Right ventricle myocardium inferior (tissue), 1 donor: Measurements from ENCODE around the gene PPM1J. TPM values are rescaled to one million over a fixed set of nuclear protein-coding genes. Genes with fewer than 3 reads are reported as not detected.
A peak's percentile ranks its signal among the peaks of the same experiment; 100 is the strongest.
"Not testable (repeated sequence)": the region's sequence is repeated elsewhere in the genome, so short reads cannot be mapped to it uniquely, and the experiment has no call there.

Source experiments
- ATAC-seq: fragments of 200-7000 bp; cut with Tn5 transposase; one replicate; pipeline ENCODE4 v1.9.1; 2020; ENCODE audit warnings: mild to moderate bottlenecking, moderate library complexity
- DNase-seq: peaks from one replicate; pipeline ENCODE4 v3.0.0; 2021; ENCODE audit errors: missing footprints
- intact Hi-C: fragments of 100-400 bp; cut with DNase I; formaldehyde crosslinking; loops from one replicate; pipeline ENCODE4 v1.11.0; 2022
- total RNA-seq: library from RNA; stranded (reverse); fragmentation: NEBNext Ultra II Directional; extraction: Animal tissue kit (Norgen Biotek cat#: 25700); gene quantifications from one replicate; pipeline ENCODE4 v1.2.1, GENCODE V29; 2021
- donor health status: DM: no; HTN: yes; CAD: no; lungs with severe emphysema.

PPM1J gene
- total RNA-seq, 1 donor from 2014 or later, result 5.3 TPM

- DNase-seq (no peak), ATAC-seq (peak; percentile 35)
- intact Hi-C loops, result no loop called here
Observed at GRCh38 chr1:112722601-112723510, 7.7 kb upstream of the PPM1J start.

- ATAC-seq (no peak), DNase-seq (no peak)
- intact Hi-C loops, result no loop called here
Observed at GRCh38 chr1:112721966-112722524, 6.9 kb upstream of the PPM1J start.

GRCh38 chr1:112721294-112721693, 6.2 kb upstream of the PPM1J start:
- intact Hi-C loops, ATAC-seq, DNase-seq: not testable (repeated sequence)

GRCh38 chr1:112720800-112721199, 5.7 kb upstream of the PPM1J start:
- ATAC-seq (no peak), DNase-seq (no peak)
- intact Hi-C loops, result no loop called here

GRCh38 chr1:112719706-112720105, 4.6 kb upstream of the PPM1J start:
- DNase-seq (no peak), ATAC-seq (no peak)
- intact Hi-C loops, result loop anchor here (5.0 kb wide), 3 partner anchors 238 to 958 kb away; partner anchors contain the start of gene SLC16A1

- peak; percentile 92 for DNase-seq
- intact Hi-C loops, result loop anchor here (5.0 kb wide), 3 partner anchors 238 to 958 kb away; partner anchors contain the start of gene SLC16A1
- ATAC-seq, result no peak
Observed at GRCh38 chr1:112718691-112719418, 3.7 kb upstream of the PPM1J start.

GRCh38 chr1:112717263-112717873, 2.2 kb upstream of the PPM1J start:
- no peak for DNase-seq
- intact Hi-C loops, result loop anchor here (5.0 kb wide), 3 partner anchors 240 to 960 kb away; partner anchors contain the start of gene SLC16A1
- ATAC-seq, result no peak

GRCh38 chr1:112716133-112716720, 1.1 kb upstream of the PPM1J start:
- peak; percentile 83 for ATAC-seq
- intact Hi-C loops, result loop anchor here (1.0 to 5.0 kb wide), 5 partner anchors 88 to 961 kb away; partner anchors contain the start of gene SLC16A1

GRCh38 chr1:112714313-112715263, 544 bp downstream of the PPM1J start:
- intact Hi-C loops, result loop anchor here (5.0 kb wide), 3 partner anchors 243 to 963 kb away; partner anchors contain the start of gene SLC16A1
- no peak for DNase-seq
- ATAC-seq, result peak; percentile 1

More at GRCh38 chr1:112716133-112716720, 1.1 kb upstream of the PPM1J start:
- peak; percentile 86 for DNase-seq

GRCh38 chr1:112713466-112714312, 1.4 kb downstream of the PPM1J start:
- intact Hi-C loops, result no loop called here
- ATAC-seq, result no peak
- no peak for DNase-seq

- intact Hi-C loops, result no loop called here
- ATAC-seq (no peak), DNase-seq (no peak)
Observed at GRCh38 chr1:112712701-112713128, 2.4 kb downstream of the PPM1J start.

GRCh38 chr1:112712191-112712590, 2.9 kb downstream of the PPM1J start:
- ATAC-seq (no peak), DNase-seq (no peak)
- intact Hi-C loops, result no loop called here

GRCh38 chr1:112711670-112712069, 3.5 kb downstream of the PPM1J start:
- no peak for ATAC-seq
- intact Hi-C loops, result no loop called here
- no peak for DNase-seq

GRCh38 chr1:112711041-112711440, 4.1 kb downstream of the PPM1J start:
- DNase-seq (no peak), ATAC-seq (no peak)
- intact Hi-C loops, result no loop called here

GRCh38 chr1:112710586-112710985, 4.5 kb downstream of the PPM1J start:
- intact Hi-C loops, result no loop called here
- ATAC-seq (no peak), DNase-seq (no peak)

- intact Hi-C loops, result no loop called here
- DNase-seq (no peak), ATAC-seq (no peak)
Observed at GRCh38 chr1:112710159-112710558, 5.0 kb downstream of the PPM1J start.
